Heart right ventricle (tissue), 16 donors: ENCODE measurements around the gene ERP27. TPM values are rescaled to one million over a fixed set of nuclear protein-coding genes. Genes with fewer than 3 reads are reported as not detected.

Experiments
- ATAC-seq, 8 donors: fragments of 200-7000 bp; cut with Tn5 transposase; one replicate each; pipeline ENCODE4 v1.9.1; 2020; ENCODE audit warnings: mild to moderate bottlenecking in 8 of 8, moderate library complexity in 8 of 8, moderate number of reproducible peaks in 1 of 8
- DNase-seq, 2 donors: peaks; one replicate each; pipeline ENCODE4 v3.0.0-alpha.2; 2020
- H3K27ac ChIP-seq, 10 donors: fragments of 200-600 bp; sonication (generic) in 2 of 10; one replicate each; pipeline versions ENCODE4 v1.5.0 to v1.8.0; 2020 to 2022; ENCODE audit warnings: mild to moderate bottlenecking in 3 of 10
- H3K27me3 ChIP-seq, 7 donors: fragments of 200-600 bp; one replicate each; pipeline ENCODE4 v1.8.0; 2021 to 2022; ENCODE audit warnings: mild to moderate bottlenecking in 2 of 7
- H3K36me3 ChIP-seq, 9 donors: fragments of 200-600 bp; sonication (generic) in 1 of 9; one replicate each; pipeline versions ENCODE4 v1.5.0 to v1.8.0; 2020 to 2022; ENCODE audit warnings: mild to moderate bottlenecking in 2 of 9
- H3K4me1 ChIP-seq, 9 donors: fragments of 200-600 bp; sonication (generic) in 1 of 9; one replicate each; pipeline versions ENCODE4 v1.5.0 to v1.8.0; 2020 to 2022; ENCODE audit warnings: mild to moderate bottlenecking in 4 of 9
- H3K4me3 ChIP-seq, 10 donors: fragments of 200-600 bp; sonication (generic) in 2 of 10; one replicate each; pipeline versions ENCODE4 v1.5.0 to v1.8.0; 2020 to 2022; ENCODE audit warnings: mild to moderate bottlenecking in 7 of 10, moderate library complexity in 2 of 10
- H3K9me3 ChIP-seq, 11 donors: fragments of 200-600 bp in 10 of 11; sonication (generic) in 2 of 11; one replicate each; pipeline versions ENCODE4 v1.5.0 to v1.8.0; 2013 to 2022; ENCODE audit warnings: mild to moderate bottlenecking in 2 of 11, control low read depth in 1 of 11, moderate library complexity in 1 of 11
- CTCF ChIP-seq, 9 donors: fragments of 200-600 bp; sonication (generic) in 2 of 9; IDR thresholded peaks; one replicate each; pipeline versions ENCODE4 v1.5.0 to v1.8.0; 2021 to 2022; ENCODE audit warnings: antibody characterized with exemption in 9 of 9, mild to moderate bottlenecking in 5 of 9, moderate library complexity in 1 of 9
- WGBS, 2 donors: extraction: QIAGEN DNeasy Blood & Tissue Kit; methylation state at CpG; one replicate each; pipeline ENCODE4 v1.1.7; 2013; ENCODE audit warnings: inconsistent platforms in 1 of 2; 5-methylcytosine and 5-hydroxymethylcytosine counted together
- intact Hi-C, 10 donors: fragments of 100-400 bp; cut with DNase I; formaldehyde crosslinking; loops; one replicate each; pipeline versions ENCODE4 v1.11.1 to v1.14.2; 2022
- polyA plus RNA-seq, 2 donors: library from polyadenylated mRNA; stranded (reverse); fragments of 200-250 nt; gene quantifications; one replicate each; pipeline ENCODE4 v1.2.3, GENCODE V29; 2013
- total RNA-seq, 10 donors: library from RNA; stranded (reverse); fragmentation: NEBNext Ultra II Directional in 3 of 10; extraction: Animal tissue kit (Norgen Biotek cat#: 25700) in 3 of 10; gene quantifications; one replicate each; pipeline versions ENCODE4 v1.2.1 to v1.2.4, GENCODE V29; 2021 to 2023
- donor health status: Arrhythmogenic right ventricular cardiomyopathy.
- donor health status: ischemic (EF 13 %, LVEDD 7.1; RV severe dilation, severe dysfunction).
- donor health status: healthy with polysubstance abuse.
- donor health status: DM: no; HTN: yes; CAD: no.
- donor health status: DM: no; HTN: no; CAD: no.
- donor health status: ischemic (EF 25% LVEDD 6.9; RV normal size, moderate dysfunction).
- donor health status: ischemic (EF 25% LVEDD 5.7; RV mildly dilated, moderate dysfunction).
- donor health status: healthy.
- donor health status: DM: yes; HTN: yes; CAD: no.
- donor health status: Ischemic cardiomyopathy.
- donor health status: ischemic (EF 35%, LVEDD 5.7; RV mildly dilated, moderate dysfunction).
- donor health status: nonischemic (EF 11% LVEDD 7.7; RV severe dilation, severe dysfunction).
- donor health status: DM: yes; HTN: yes; CAD: no.
- donor health status: PGD.
- donor health status: ischemic (EF 29% LVEDD 5.4; RV normal size, mild dysfunction).
- donor health status: nonischemic (EF 23%, LVEDD 6.1; RV moderate dilation, normal function).

The ERP27 gene
- total and polyA plus RNA-seq, 12 donors, result 0.14 to 0.79 (median 0.28) TPM; not detected in 2

GRCh38 chr12:14901228-14901562, 37.1 kb downstream of the ERP27 start:
- peak in 8 of 9 donors; percentile 9 to 49 (median 26) for TF ChIP-seq CTCF (IDR thresholded peaks at IDR 0.05)
- Histone ChIP-seq H3K27me3 (no peaks in the 10 kb centered on the region), H3K36me3 (no peaks in the 10 kb centered on the region), H3K4me1 (peaks cover 2 to 73% (median 50%) of the 10 kb centered on the region in 9 donors), H3K27ac (peak overlapping the region in 9 of 10 donors; percentile 7 to 90 (median 63)), H3K9me3 (no peaks in the 10 kb centered on the region), H3K4me3 (no peak overlapping the region)
- ATAC-seq, result peak in 6 of 8 donors; percentile 47 to 67 (median 56)
- 74% methylated on average over 1 of the region's 1 CpG for WGBS, 2 donors
- intact Hi-C loops, result loop anchor here in 1 of 10 donors (5.0 kb wide), 1 partner anchor 46 kb away; no protein-coding TSS in a partner anchor
- peak in 1 of 2 donors; percentile 40 for DNase-seq

- 90 to 93% methylated on average over 5 of the region's 5 CpGs for WGBS, 2 donors
- Histone ChIP-seq H3K36me3 (no peaks in the 10 kb centered on the region), H3K4me3 (no peak overlapping the region), H3K27ac (peak overlapping the region in 6 of 10 donors; percentile 40 to 90 (median 69)), H3K27me3 (no peaks in the 10 kb centered on the region), H3K9me3 (no peaks in the 10 kb centered on the region), H3K4me1 (peaks cover 2 to 73% (median 45%) of the 10 kb centered on the region in 9 donors)
- DNase-seq (no peak), ATAC-seq (no peak)
- TF ChIP-seq CTCF (IDR thresholded peaks at IDR 0.05), result no peak
- intact Hi-C loops, result loop anchor here in 1 of 10 donors (5.0 kb wide), 1 partner anchor 47 kb away; no protein-coding TSS in a partner anchor
Measured at GRCh38 chr12:14900521-14901227, 37.7 kb downstream of the ERP27 start.

GRCh38 chr12:14896521-14897169, 41.7 kb downstream of the ERP27 start:
- Histone ChIP-seq H3K9me3 (no peaks in the 10 kb centered on the region), H3K27me3 (no peaks in the 10 kb centered on the region), H3K27ac (peak overlapping the region in 7 of 10 donors; percentile 29 to 80 (median 56)), H3K4me1 (peaks cover 0 to 59% (median 23%) of the 10 kb centered on the region in 9 donors), H3K36me3 (no peaks in the 10 kb centered on the region), H3K4me3 (no peak overlapping the region)
- 45 to 65% methylated on average over 7 of the region's 7 CpGs for WGBS, 2 donors
- TF ChIP-seq CTCF (IDR thresholded peaks at IDR 0.05), result no peak
- intact Hi-C loops, result loop anchor here in 2 of 10 donors (5.0 to 10.0 kb wide), 2 partner anchors 56 to 58 kb away; no protein-coding TSS in a partner anchor
- DNase-seq (no peak), ATAC-seq (no peak)

- H3K4me3 ChIP-seq, result no peak overlapping the region
- intact Hi-C loops, result loop anchor here in 3 of 10 donors (5.0 to 10.0 kb wide), 2 partner anchors 46 to 61 kb away; no protein-coding TSS in a partner anchor
- WGBS, 2 donors, result 64 to 74% methylated on average over 5 of the region's 5 CpGs
- DNase-seq, result peak in 1 of 2 donors; percentile 57
- peak; percentile 62 to 90 (median 80) for ATAC-seq
- no peaks in the 10 kb centered on the region for H3K36me3 ChIP-seq
- TF ChIP-seq CTCF (IDR thresholded peaks at IDR 0.05), result peak in 1 of 9 donors; percentile 5
- no peaks in the 10 kb centered on the region for H3K27me3 ChIP-seq
- H3K9me3 ChIP-seq, result no peaks in the 10 kb centered on the region
- peak overlapping the region; percentile 43 to 80 (median 74) for H3K27ac ChIP-seq
- peaks cover 0 to 55% (median 11%) of the 10 kb centered on the region in 9 donors for H3K4me1 ChIP-seq
Measured at GRCh38 chr12:14893506-14894250, 44.7 kb downstream of the ERP27 start.
